HepG2 (cell line): ENCODE measurements around the gene TMEM255B. TPM values are rescaled to one million over a fixed set of nuclear protein-coding genes. Genes with fewer than 3 reads are reported as not detected.

Experiments
- ATAC-seq: fragments of 200-7000 bp; cut with Tn5 transposase; 3 replicates; pipeline ENCODE4 v1.9.1; 2020; ENCODE audit warnings: mild to moderate bottlenecking, moderate library complexity
- BruUV-seq: library from RNA; stranded (reverse); fragments of 400-500 nt; replicated peaks from 2 replicates; lab custom pipeline; 2021; lab: Mats Ljungman, UMichigan
- CTCF ChIA-PET: fragments of 300-600 bp; formaldehyde crosslinking; extraction: SDS; loops from one replicate; lab custom pipeline; 2021; ENCODE audit warnings: low total read pairs, inconsistent platforms, low intra/inter-chr PET ratio; lab: Yijun Ruan, JAX
- POLR2A ChIA-PET: fragments of 350-600 bp; sonication (Branson Sonifier 250); formaldehyde crosslinking; loops from one replicate; lab custom pipeline; 2020; ENCODE audit warnings: antibody characterized with exemption, inconsistent platforms; lab: Yijun Ruan, JAX
- DNase-seq: peaks from one replicate; pipeline ENCODE4 v3.0.0-alpha.2; 2015; ENCODE audit warnings: low spot score
- FAIRE-seq: peaks from 3 replicates; lab custom pipeline; 2011; peaks lifted over from hg19 to GRCh38; lab: Jason Lieb, UNC
- H2AFZ ChIP-seq: one replicate; pipeline ENCODE4 v1.6.1; 2011; ENCODE audit warnings: low read length, inconsistent platforms
- H3K27ac ChIP-seq: fragments of 300-600 bp; 3 replicates; pipeline ENCODE4 v1.8.0; 2011; ENCODE audit warnings: mixed run types, mild to moderate bottlenecking, mixed read lengths, low read length, inconsistent platforms; ENCODE audit not compliant: insufficient read depth; ENCODE audit errors: extremely low read length
- H3K27me3 ChIP-seq, 2 experiments: fragments of 200-600 bp in 1 of 2; 2 replicates in 1 of 2; 3 replicates in 1 of 2; pipeline versions ENCODE4 v1.6.0 to v1.8.0; 2011; ENCODE audit warnings: low read length in 2 of 2, mild to moderate bottlenecking in 2 of 2, moderate library complexity in 2 of 2, inconsistent platforms in 1 of 2; ENCODE audit not compliant: insufficient read depth in 2 of 2, control insufficient read depth in 1 of 2
- H3K36me3 ChIP-seq, 2 experiments: fragments of 200-600 bp in 1 of 2; replicated peaks in 1 of 2; 2 replicates in 1 of 2; 3 replicates in 1 of 2; pipeline versions ENCODE4 v1.5.1 to v1.8.0; 2011; ENCODE audit warnings: low read length in 2 of 2, inconsistent platforms in 1 of 2; ENCODE audit not compliant: insufficient read depth in 2 of 2, control insufficient read depth in 1 of 2
- H3K4me1 ChIP-seq: 2 replicates; pipeline ENCODE4 v1.5.1; 2012; ENCODE audit warnings: low read length, inconsistent platforms; ENCODE audit not compliant: insufficient read depth
- H3K4me2 ChIP-seq: 2 replicates; pipeline ENCODE4 v1.6.0; 2011; ENCODE audit warnings: low read depth, low read length, inconsistent platforms
- H3K4me3 ChIP-seq, 3 experiments: fragments of 200-600 bp in 1 of 3; sonication (generic), shearing (Covaris generic) in 1 of 3; replicated peaks in 1 of 3; 2 replicates each; pipeline ENCODE4 v1.5.1; 2011 to 2016; ENCODE audit warnings: low read length in 3 of 3, inconsistent platforms in 2 of 3, low read depth in 2 of 3, mild to moderate bottlenecking in 2 of 3, control low read depth in 1 of 3, mixed read lengths in 1 of 3; ENCODE audit not compliant: insufficient read depth in 1 of 3
- H3K79me2 ChIP-seq: one replicate; pipeline ENCODE4 v1.6.1; 2011; ENCODE audit warnings: low read length, inconsistent platforms; ENCODE audit not compliant: insufficient read depth
- H3K9ac ChIP-seq: 2 replicates; pipeline ENCODE4 v1.6.0; 2011; ENCODE audit warnings: mild to moderate bottlenecking, low read depth, low read length, inconsistent platforms; ENCODE audit not compliant: insufficient read depth
- H3K9me3 ChIP-seq: 2 replicates; pipeline ENCODE4 v1.5.1; 2012; ENCODE audit warnings: mild to moderate bottlenecking, low read length
- H4K20me1 ChIP-seq: 2 replicates; pipeline ENCODE4 v1.6.0; 2011; ENCODE audit warnings: inconsistent platforms, mild to moderate bottlenecking, low read length, moderate library complexity; ENCODE audit not compliant: insufficient read depth
- ARID2 ChIP-seq: sonication (generic); formaldehyde crosslinking; IDR thresholded peaks from 2 replicates; pipeline ENCODE4 v1.8.1; 2022; ENCODE audit warnings: mild to moderate bottlenecking, missing genetic modification reagents, borderline replicate concordance
- EZH2 ChIP-seq: conservative IDR thresholded peaks from 2 replicates; pipeline ENCODE4 v1.6.1; 2012; ENCODE audit warnings: mild to moderate bottlenecking, low read depth, low read length, moderate library complexity
- RFX1 ChIP-seq: fragments of 450-650 bp; IDR thresholded peaks from 2 replicates; pipeline ENCODE4 v1.6.1; 2017
- whole genome bisulfite sequencing: methylation state at CpG from one replicate; pipeline ENCODE4 v1.1.6; 2017; ENCODE audit warnings: low lambda C conversion rate; 5-methylcytosine and 5-hydroxymethylcytosine counted together
- in situ Hi-C: cut with HindIII; loops from 2 replicates; pipeline ENCODE4 v1.10.0; 2017; ENCODE audit warnings: low pct_unique_long_range_greater_than_20kb; ENCODE audit not compliant: extremely low pct_ligation_motif_present
- intact Hi-C: fragments of 100-400 bp; cut with micrococcal nuclease; formaldehyde crosslinking; loops from one replicate; pipeline ENCODE4 v1.10.0; 2022; ENCODE audit not compliant: unreplicated experiment
- polyA plus RNA-seq, 8 experiments: library from polyadenylated mRNA; depleted of rRNA in 3 of 8; stranded (reverse) in 7 of 8; unstranded in 1 of 8; fragments of >200 nt; fragmentation: Illumina TruSeq in 4 of 8; extraction: Trizol in 4 of 8; gene quantifications; 2 replicates each; pipeline versions ENCODE4 v1.2.1 to v1.2.3, GENCODE V29; 2011 to 2016; ENCODE audit warnings: low read depth in 4 of 8, missing spikeins in 1 of 8, mixed read lengths in 1 of 8; ENCODE audit not compliant: insufficient read depth in 1 of 8
- total RNA-seq, 5 experiments: library from RNA; depleted of rRNA; stranded (reverse); fragments of >200 nt; fragmentation: Illumina TruSeq; extraction: Trizol; gene quantifications; 2 replicates each; pipeline ENCODE4 v1.2.3, GENCODE V29; 2016; ENCODE audit warnings: low read depth in 1 of 5
- TF ChIP-seq, protein P1 (sequence below), 2 experiments: sonication (generic) in 1 of 2; formaldehyde crosslinking in 1 of 2; IDR thresholded peaks; 2 replicates each; pipeline versions ENCODE4 v1.5.1 to v1.6.1; 2011 to 2020; ENCODE audit warnings: borderline replicate concordance in 1 of 2, low read depth in 1 of 2, low read length in 1 of 2, mild to moderate bottlenecking in 1 of 2, missing genetic modification reagents in 1 of 2, moderate library complexity in 1 of 2

TMEM255B gene
- total and polyA plus RNA-seq, 2 of the 13 experiments (the other 11 are each of a cell fraction or from before 2014, with no cell fraction given): not detected

GRCh38 chr13:113729187-113730019 is 29.6 kb upstream of the TMEM255B start:
- in situ Hi-C loops: no loop called here
- no peak for ATAC-seq
- Histone ChIP-seq H3K9ac (no peak overlapping the region), H3K4me2 (no peak overlapping the region), H3K4me3 (no peak overlapping the region), H3K27ac (no peak overlapping the region), H3K27me3 (peaks cover 12 to 40% of the 10 kb centered on the region in 2 experiments; a peak in 4 of 5 replicates), H3K4me1 (no peaks in the 10 kb centered on the region), H4K20me1 (no peaks in the 10 kb centered on the region), H2AFZ (no peak overlapping the region), H3K79me2 (no peaks in the 10 kb centered on the region), H3K36me3 (no peaks in the 10 kb centered on the region), H3K9me3 (no peaks in the 10 kb centered on the region)
- ChIA-PET POLR2A (no interaction called here), CTCF (no interaction called here)
- WGBS: 43% methylated on average over 23 of the region's 34 CpGs
- FAIRE-seq: no peak
- BruUV-seq: no TSS peak
- intact Hi-C loops: no loop called here
- no peak for TF ChIP-seq RFX1
- 0 out of 2 replicates have a peak, but pooled peaks have one; percentile 65 for TF ChIP-seq EZH2
- DNase-seq: no peak

DNA sequence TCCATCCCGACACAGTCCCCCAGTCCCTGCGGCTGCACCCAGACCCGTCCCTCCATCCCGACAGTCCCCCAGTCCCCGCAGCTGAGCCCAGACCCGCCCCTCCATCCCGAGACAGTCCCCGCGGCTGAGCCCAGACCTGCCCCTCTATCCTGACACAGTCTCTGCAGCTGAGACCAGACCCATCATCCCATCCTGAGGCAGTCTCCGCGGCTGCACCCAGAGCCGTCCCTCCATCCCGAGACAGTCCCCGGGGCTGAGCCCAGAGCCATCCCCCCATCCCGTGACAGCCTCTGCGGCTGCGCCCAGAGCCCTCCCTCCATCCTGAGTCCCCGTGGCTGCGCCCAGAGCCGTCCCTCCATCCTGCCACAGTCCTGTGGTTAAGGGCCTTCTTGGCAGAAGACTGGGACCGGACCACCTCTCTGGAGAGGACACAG is 28.8 kb upstream of the TMEM255B start:
- no peak for TF ChIP-seq ARID2 (CRISPR knock-in tag)
- TF ChIP-seq, protein P1, sequence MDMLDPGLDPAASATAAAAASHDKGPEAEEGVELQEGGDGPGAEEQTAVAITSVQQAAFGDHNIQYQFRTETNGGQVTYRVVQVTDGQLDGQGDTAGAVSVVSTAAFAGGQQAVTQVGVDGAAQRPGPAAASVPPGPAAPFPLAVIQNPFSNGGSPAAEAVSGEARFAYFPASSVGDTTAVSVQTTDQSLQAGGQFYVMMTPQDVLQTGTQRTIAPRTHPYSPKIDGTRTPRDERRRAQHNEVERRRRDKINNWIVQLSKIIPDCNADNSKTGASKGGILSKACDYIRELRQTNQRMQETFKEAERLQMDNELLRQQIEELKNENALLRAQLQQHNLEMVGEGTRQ (IDR thresholded peaks at IDR 0.05; ENCODE audit: low read depth, low read length): no peak
- TF ChIP-seq, protein P1 (CRISPR knock-in tag; IDR thresholded peaks at IDR 0.05; ENCODE audit: borderline replicate concordance): no peak
- BruUV-seq: no TSS peak
- Histone ChIP-seq H3K4me1 (no peaks in the 10 kb centered on the region), H3K4me2 (no peak overlapping the region), H4K20me1 (no peaks in the 10 kb centered on the region), H3K9me3 (no peaks in the 10 kb centered on the region), H3K36me3 (no peaks in the 10 kb centered on the region), H2AFZ (no peak overlapping the region), H3K27me3 (peaks cover 12 to 38% of the 10 kb centered on the region in 2 experiments; a peak in 4 of 5 replicates), H3K79me2 (no peaks in the 10 kb centered on the region), H3K27ac (no peak overlapping the region), H3K9ac (no peak overlapping the region), H3K4me3 (no peak overlapping the region)
- ChIA-PET POLR2A (no interaction called here), CTCF (no interaction called here)
- in situ Hi-C loops: no loop called here
- intact Hi-C loops: no loop called here
- DNase-seq (no peak), FAIRE-seq (no peak), ATAC-seq (no peak)
- 4% methylated on average over 4 of the region's 21 CpGs for WGBS
